A549 (cell line): ENCODE measurements around the gene CTIF. TPM values are rescaled to one million over a fixed set of nuclear protein-coding genes. Genes with fewer than 3 reads are reported as not detected.

ENCODE experiments used
- ATAC-seq, 2 experiments: fragments of 200-7000 bp in 1 of 2; fragments of >200 bp in 1 of 2; cut with Nextera tagmentation in 1 of 2; cut with Tn5 transposase in 1 of 2; 3 replicates each; pipeline versions ENCODE4 v1.8.0 to v1.9.1; 2018 to 2020; ENCODE audit warnings: mild to moderate bottlenecking in 1 of 2, moderate library complexity in 1 of 2
- CTCF ChIA-PET: fragments of 300-600 bp; sonication (Branson Sonifier 250); formaldehyde crosslinking; extraction: SDS; loops from one replicate; lab custom pipeline; 2021; ENCODE audit warnings: antibody characterized with exemption, inconsistent platforms; lab: Yijun Ruan, JAX
- POLR2A ChIA-PET: fragments of 350-600 bp; formaldehyde crosslinking; extraction: SDS; loops from one replicate; lab custom pipeline; 2021; ENCODE audit warnings: antibody characterized with exemption, inconsistent platforms; lab: Yijun Ruan, JAX
- DNase-seq, 2 experiments: peaks; one replicate each; pipeline versions ENCODE4 v3.0.0 to v3.0.0-alpha.2; 2011 to 2016; ENCODE audit warnings: low read depth in 1 of 2, low spot score in 1 of 2
- FAIRE-seq: peaks from 2 replicates; lab custom pipeline; 2011; peaks lifted over from hg19 to GRCh38; lab: Jason Lieb, UNC
- H3K27ac ChIP-seq, 2 experiments: fragments of >200 bp; sonication (Bioruptor Twin); formaldehyde crosslinking; 3 replicates each; pipeline ENCODE4 v1.5.1; 2016 to 2017
- H3K4me1 ChIP-seq: fragments of >200 bp; sonication (Bioruptor Twin); formaldehyde crosslinking; 3 replicates; pipeline ENCODE4 v1.6.1; 2016
- H3K4me2 ChIP-seq: fragments of >200 bp; sonication (Bioruptor Twin); formaldehyde crosslinking; 3 replicates; pipeline ENCODE4 v1.6.1; 2016
- H3K4me3 ChIP-seq: fragments of >200 bp; sonication (Bioruptor Twin); formaldehyde crosslinking; 3 replicates; pipeline ENCODE4 v1.5.1; 2016
- H3K9me3 ChIP-seq: fragments of >200 bp; sonication (Bioruptor Twin); formaldehyde crosslinking; 3 replicates; pipeline ENCODE4 v1.6.1; 2016
- CEBPB ChIP-seq, 2 experiments: fragments of >200 bp in 1 of 2; sonication (Bioruptor Twin) in 1 of 2; formaldehyde crosslinking in 1 of 2; IDR thresholded peaks; 2 replicates each; pipeline ENCODE4 v1.6.1; 2012 to 2016
- CHD2 ChIP-seq: fragments of 150-350 bp; IDR thresholded peaks from 2 replicates; pipeline ENCODE4 v1.6.1; 2014; ENCODE audit warnings: low read length; ENCODE audit not compliant: partially characterized antibody
- CHD4 ChIP-seq: fragments of 200-600 bp; sonication (generic); IDR thresholded peaks from 2 replicates; pipeline ENCODE4 v1.6.1; 2016; ENCODE audit warnings: antibody characterized with exemption, mild to moderate bottlenecking, borderline replicate concordance
- EHF ChIP-seq: fragments of 250-450 bp; sonication (Bioruptor Pico); IDR thresholded peaks from 2 replicates; pipeline ENCODE4 v1.5.0; 2020; ENCODE audit warnings: mild to moderate bottlenecking
- EHMT2 ChIP-seq: fragments of 200-600 bp; sonication (generic); IDR thresholded peaks from 2 replicates; pipeline ENCODE4 v1.6.1; 2016; ENCODE audit warnings: antibody characterized with exemption, low read depth, mild to moderate bottlenecking, moderate library complexity
- FOSB ChIP-seq: fragments of 250-450 bp; sonication (Bioruptor Pico); IDR thresholded peaks from 2 replicates; pipeline ENCODE4 v1.5.0; 2020; ENCODE audit warnings: mild to moderate bottlenecking, moderate library complexity
- HOXA7 ChIP-seq: fragments of 250-450 bp; sonication (Bioruptor Pico); IDR thresholded peaks from 2 replicates; pipeline ENCODE4 v1.5.0; 2020; ENCODE audit warnings: mild to moderate bottlenecking, moderate library complexity
- RAD21 ChIP-seq, 2 experiments: fragments of >200 bp in 1 of 2; sonication (Bioruptor Twin) in 1 of 2; formaldehyde crosslinking in 1 of 2; IDR thresholded peaks in 1 of 2; conservative IDR thresholded peaks in 1 of 2; 2 replicates in 1 of 2; 3 replicates in 1 of 2; pipeline ENCODE4 v1.6.1; 2012 to 2018; ENCODE audit warnings: inconsistent platforms in 1 of 2
- RNF2 ChIP-seq: fragments of 200-600 bp; sonication (generic); IDR thresholded peaks from 2 replicates; pipeline ENCODE4 v1.6.1; 2016; ENCODE audit warnings: low read depth, mild to moderate bottlenecking, antibody characterized with exemption, moderate library complexity, borderline replicate concordance
- SMC3 ChIP-seq: fragments of >200 bp; sonication (Bioruptor Twin); formaldehyde crosslinking; IDR thresholded peaks from 3 replicates; pipeline ENCODE4 v1.6.1; 2018; ENCODE audit warnings: inconsistent platforms
- TFCP2L1 ChIP-seq: fragments of 250-450 bp; sonication (Bioruptor Pico); IDR thresholded peaks from 2 replicates; pipeline ENCODE4 v1.5.0; 2021; ENCODE audit warnings: mild to moderate bottlenecking
- TP53 ChIP-seq: fragments of 250-450 bp; sonication (Bioruptor Pico); IDR thresholded peaks from 2 replicates; pipeline ENCODE4 v1.5.0; 2021; ENCODE audit warnings: mild to moderate bottlenecking, moderate library complexity
- ZSCAN20 ChIP-seq: fragments of 250-450 bp; sonication (Bioruptor Pico); IDR thresholded peaks from 2 replicates; pipeline ENCODE4 v1.8.0; 2022; ENCODE audit warnings: mild to moderate bottlenecking, moderate library complexity
- WGBS: methylation state at CpG from one replicate; pipeline ENCODE4 v1.1.6; 2017; ENCODE audit errors: missing lambda C conversion rate; 5-methylcytosine and 5-hydroxymethylcytosine counted together
- polyA plus RNA-seq, 4 experiments: library from polyadenylated mRNA; depleted of rRNA in 3 of 4; stranded (reverse); fragments of >200 nt; fragmentation: RNase III in 1 of 4; extraction: RNeasy Plus Mini Kit Qiagen cat#74134 plus additional on column Dnase treatment in 1 of 4; gene quantifications; 2 replicates in 3 of 4; 3 replicates in 1 of 4; pipeline ENCODE4 v1.2.3, GENCODE V29; 2011 to 2017
- TF ChIP-seq, protein P1 (sequence below): fragments of 200-600 bp; sonication (generic); IDR thresholded peaks from 2 replicates; pipeline ENCODE4 v1.6.1; 2016; ENCODE audit warnings: antibody characterized with exemption, mild to moderate bottlenecking, moderate library complexity
- TF ChIP-seq, protein P2 (sequence below): fragments of >200 bp; sonication (Bioruptor Twin); formaldehyde crosslinking; IDR thresholded peaks from 3 replicates; pipeline ENCODE4 v1.6.1; 2016

CTIF gene
- polyA plus RNA-seq, 2 of the 4 experiments (the other 2 are of a cell fraction): 17.0 to 24.7 TPM

DNA sequence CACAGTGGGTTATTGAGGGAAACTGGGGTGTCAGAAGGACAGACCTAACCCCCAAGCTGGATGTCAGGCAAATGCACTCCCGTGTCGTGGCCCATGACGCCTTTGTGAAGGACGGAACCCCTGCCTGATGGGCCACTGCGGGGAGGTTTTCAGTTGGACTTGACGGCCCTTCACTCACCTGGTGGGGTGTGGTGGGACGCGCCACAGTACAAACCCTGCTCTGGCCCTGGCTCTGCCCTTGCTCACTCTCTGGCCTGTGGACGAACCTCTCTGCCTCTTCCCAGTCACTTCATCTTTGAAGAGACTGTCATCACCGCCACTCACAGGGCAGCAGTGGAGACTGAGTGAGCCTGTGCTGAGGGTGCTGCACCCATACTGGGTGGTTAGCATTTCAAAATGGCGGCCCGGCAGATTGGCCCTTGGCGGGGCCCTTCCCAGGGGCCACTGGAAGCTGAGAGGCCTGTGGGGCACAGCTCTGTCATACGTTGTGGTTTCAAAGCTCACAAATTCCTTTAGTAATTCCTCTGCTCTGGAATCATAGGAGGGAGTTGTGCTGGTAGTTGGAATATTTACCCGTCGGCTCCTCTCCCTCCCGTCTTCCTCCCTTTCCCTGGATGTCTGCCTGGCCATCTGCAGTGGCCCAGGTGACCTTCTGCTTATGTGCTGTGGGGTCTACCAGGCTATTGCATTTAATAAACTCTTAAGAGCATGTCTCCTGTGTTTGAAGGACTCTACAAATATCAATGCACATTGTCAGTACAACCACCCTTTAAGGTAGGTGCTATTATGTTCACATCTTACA is 200.6 kb downstream of the CTIF start:
- DNase-seq: no peak
- no peak overlapping the region for H3K4me2 ChIP-seq
- H3K9me3 ChIP-seq: no peaks in the 10 kb centered on the region
- no peak for ATAC-seq
- H3K4me3 ChIP-seq: no peak overlapping the region
- no peak for TF ChIP-seq TFCP2L1 (CRISPR knock-in tag)
- TF ChIP-seq CHD2: no peak
- no peak for TF ChIP-seq RNF2
- no peak for TF ChIP-seq HOXA7 (CRISPR knock-in tag)
- TF ChIP-seq EHF (CRISPR knock-in tag): no peak
- TF ChIP-seq RAD21 (conservative IDR thresholded peaks at IDR 0.05 in 1 of 2, IDR thresholded peaks at IDR 0.05 in 1 of 2): no peak
- TF ChIP-seq CEBPB (IDR thresholded peaks at IDR 0.05): no peak
- TF ChIP-seq, protein P1, sequence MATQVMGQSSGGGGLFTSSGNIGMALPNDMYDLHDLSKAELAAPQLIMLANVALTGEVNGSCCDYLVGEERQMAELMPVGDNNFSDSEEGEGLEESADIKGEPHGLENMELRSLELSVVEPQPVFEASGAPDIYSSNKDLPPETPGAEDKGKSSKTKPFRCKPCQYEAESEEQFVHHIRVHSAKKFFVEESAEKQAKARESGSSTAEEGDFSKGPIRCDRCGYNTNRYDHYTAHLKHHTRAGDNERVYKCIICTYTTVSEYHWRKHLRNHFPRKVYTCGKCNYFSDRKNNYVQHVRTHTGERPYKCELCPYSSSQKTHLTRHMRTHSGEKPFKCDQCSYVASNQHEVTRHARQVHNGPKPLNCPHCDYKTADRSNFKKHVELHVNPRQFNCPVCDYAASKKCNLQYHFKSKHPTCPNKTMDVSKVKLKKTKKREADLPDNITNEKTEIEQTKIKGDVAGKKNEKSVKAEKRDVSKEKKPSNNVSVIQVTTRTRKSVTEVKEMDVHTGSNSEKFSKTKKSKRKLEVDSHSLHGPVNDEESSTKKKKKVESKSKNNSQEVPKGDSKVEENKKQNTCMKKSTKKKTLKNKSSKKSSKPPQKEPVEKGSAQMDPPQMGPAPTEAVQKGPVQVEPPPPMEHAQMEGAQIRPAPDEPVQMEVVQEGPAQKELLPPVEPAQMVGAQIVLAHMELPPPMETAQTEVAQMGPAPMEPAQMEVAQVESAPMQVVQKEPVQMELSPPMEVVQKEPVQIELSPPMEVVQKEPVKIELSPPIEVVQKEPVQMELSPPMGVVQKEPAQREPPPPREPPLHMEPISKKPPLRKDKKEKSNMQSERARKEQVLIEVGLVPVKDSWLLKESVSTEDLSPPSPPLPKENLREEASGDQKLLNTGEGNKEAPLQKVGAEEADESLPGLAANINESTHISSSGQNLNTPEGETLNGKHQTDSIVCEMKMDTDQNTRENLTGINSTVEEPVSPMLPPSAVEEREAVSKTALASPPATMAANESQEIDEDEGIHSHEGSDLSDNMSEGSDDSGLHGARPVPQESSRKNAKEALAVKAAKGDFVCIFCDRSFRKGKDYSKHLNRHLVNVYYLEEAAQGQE: no peak
- ChIA-PET CTCF (no interaction called here), POLR2A (no interaction called here)
- H3K4me1 ChIP-seq: no peaks in the 10 kb centered on the region
- no peak for FAIRE-seq
- no peak overlapping the region for H3K27ac ChIP-seq
- 81% methylated on average over 15 of the region's 17 CpGs for WGBS

DNA sequence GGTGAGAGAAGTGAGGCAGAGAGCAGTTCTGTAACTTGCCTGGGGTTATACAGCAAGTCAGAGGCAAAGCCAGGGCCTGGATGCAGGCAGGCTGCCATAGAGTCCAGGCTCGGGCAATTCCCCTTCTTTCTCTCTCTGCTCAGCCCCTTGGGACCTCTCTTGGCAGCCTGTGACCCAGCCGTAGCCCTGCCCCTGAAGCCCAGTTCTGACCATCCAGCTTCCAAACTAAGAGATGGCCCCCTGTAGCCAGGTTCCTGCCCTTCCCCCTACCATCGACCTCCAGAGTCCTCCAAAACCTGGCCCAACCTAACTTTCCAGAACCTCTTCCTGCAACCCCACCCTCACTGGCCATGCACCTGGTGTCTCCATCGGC is 201.2 kb downstream of the CTIF start:
- TF ChIP-seq, protein P1: no peak
- no peak for TF ChIP-seq FOSB (CRISPR knock-in tag)
- TF ChIP-seq, protein P2, sequence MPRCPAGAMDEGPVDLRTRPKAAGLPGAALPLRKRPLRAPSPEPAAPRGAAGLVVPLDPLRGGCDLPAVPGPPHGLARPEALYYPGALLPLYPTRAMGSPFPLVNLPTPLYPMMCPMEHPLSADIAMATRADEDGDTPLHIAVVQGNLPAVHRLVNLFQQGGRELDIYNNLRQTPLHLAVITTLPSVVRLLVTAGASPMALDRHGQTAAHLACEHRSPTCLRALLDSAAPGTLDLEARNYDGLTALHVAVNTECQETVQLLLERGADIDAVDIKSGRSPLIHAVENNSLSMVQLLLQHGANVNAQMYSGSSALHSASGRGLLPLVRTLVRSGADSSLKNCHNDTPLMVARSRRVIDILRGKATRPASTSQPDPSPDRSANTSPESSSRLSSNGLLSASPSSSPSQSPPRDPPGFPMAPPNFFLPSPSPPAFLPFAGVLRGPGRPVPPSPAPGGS: no peak
- TF ChIP-seq SMC3: no peak
- no peak for TF ChIP-seq CHD4
- TF ChIP-seq ZSCAN20: no peak
- TF ChIP-seq EHMT2: no peak
- TF ChIP-seq TP53 (CRISPR knock-in tag): no peak
- TF ChIP-seq, all 56 proteins: peak for 0
- CTCF ChIA-PET: no interaction called here
- FAIRE-seq: no peak

More for the DNA sequence above, 201.2 kb downstream of the CTIF start:
- H3K4me3 ChIP-seq: no peak overlapping the region
- H3K4me2 ChIP-seq: no peak overlapping the region
- no peak for DNase-seq
- no peak overlapping the region for H3K27ac ChIP-seq
- POLR2A ChIA-PET: no interaction called here
- ATAC-seq: no peak
- H3K9me3 ChIP-seq: no peaks in the 10 kb centered on the region
- H3K4me1 ChIP-seq: no peaks in the 10 kb centered on the region
- 75% methylated on average over 4 of the region's 4 CpGs for whole genome bisulfite sequencing
